Upper lobe of left lung (tissue), 4 donors: ENCODE data around the gene TP73.

ENCODE experiments used
- EP300 ChIP-seq, 4 donors: sonication (generic); formaldehyde crosslinking; IDR thresholded peaks; one replicate each; pipeline ENCODE4 v1.5.1; 2017; ENCODE audit warnings: antibody characterized with exemption in 4 of 4, control low read depth in 2 of 4
- POLR2A ChIP-seq, 4 donors: fragments of 450-650 bp; IDR thresholded peaks; one replicate each; pipeline ENCODE4 v1.5.1; 2016 to 2017; ENCODE audit warnings: antibody characterized with exemption in 4 of 4, mild to moderate bottlenecking in 2 of 4
- POLR2AphosphoS5 ChIP-seq, 2 donors: sonication (generic); formaldehyde crosslinking; IDR thresholded peaks; one replicate each; pipeline ENCODE4 v1.5.1; 2017; ENCODE audit warnings: antibody characterized with exemption in 2 of 2
- TF ChIP-seq, protein P1 (sequence below), 6 experiments: fragments of 450-650 bp in 4 of 6; fragments of 200-600 bp in 2 of 6; sonication (generic) in 2 of 6; IDR thresholded peaks; one replicate each; pipeline ENCODE4 v1.5.1; 2016 to 2019; ENCODE audit warnings: antibody characterized with exemption in 6 of 6

DNA sequence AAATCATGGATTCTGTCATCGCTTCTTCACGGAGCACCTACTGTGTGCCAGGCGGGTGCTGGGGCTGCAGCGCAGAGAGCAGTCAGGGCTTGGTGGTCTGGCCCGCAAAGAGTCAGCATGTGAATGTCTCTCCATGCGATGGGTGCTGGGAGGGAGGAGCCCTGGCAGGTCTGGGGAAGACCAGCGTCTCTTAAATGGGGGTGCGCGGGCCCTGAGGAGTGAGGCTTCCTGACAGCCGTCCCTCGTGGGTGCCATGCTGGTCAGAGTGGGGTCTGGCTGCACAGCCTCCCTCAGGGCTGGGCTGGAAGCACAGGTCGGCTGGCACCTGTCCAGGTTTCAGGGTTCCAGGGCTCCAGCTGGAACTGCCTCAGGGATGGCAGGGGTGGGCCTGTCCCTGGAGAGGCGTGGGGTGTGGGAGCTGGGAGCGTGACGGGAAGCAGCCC lies 18.5 kb downstream of the TP73 start:
- TF ChIP-seq, protein P1, sequence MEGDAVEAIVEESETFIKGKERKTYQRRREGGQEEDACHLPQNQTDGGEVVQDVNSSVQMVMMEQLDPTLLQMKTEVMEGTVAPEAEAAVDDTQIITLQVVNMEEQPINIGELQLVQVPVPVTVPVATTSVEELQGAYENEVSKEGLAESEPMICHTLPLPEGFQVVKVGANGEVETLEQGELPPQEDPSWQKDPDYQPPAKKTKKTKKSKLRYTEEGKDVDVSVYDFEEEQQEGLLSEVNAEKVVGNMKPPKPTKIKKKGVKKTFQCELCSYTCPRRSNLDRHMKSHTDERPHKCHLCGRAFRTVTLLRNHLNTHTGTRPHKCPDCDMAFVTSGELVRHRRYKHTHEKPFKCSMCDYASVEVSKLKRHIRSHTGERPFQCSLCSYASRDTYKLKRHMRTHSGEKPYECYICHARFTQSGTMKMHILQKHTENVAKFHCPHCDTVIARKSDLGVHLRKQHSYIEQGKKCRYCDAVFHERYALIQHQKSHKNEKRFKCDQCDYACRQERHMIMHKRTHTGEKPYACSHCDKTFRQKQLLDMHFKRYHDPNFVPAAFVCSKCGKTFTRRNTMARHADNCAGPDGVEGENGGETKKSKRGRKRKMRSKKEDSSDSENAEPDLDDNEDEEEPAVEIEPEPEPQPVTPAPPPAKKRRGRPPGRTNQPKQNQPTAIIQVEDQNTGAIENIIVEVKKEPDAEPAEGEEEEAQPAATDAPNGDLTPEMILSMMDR (IDR thresholded peaks at IDR 0.05): no peak
- TF ChIP-seq POLR2AphosphoS5 (IDR thresholded peaks at IDR 0.05) (no peak), POLR2A (IDR thresholded peaks at IDR 0.05) (no peak), EP300 (IDR thresholded peaks at IDR 0.05) (no peak)
